Cardiac fibroblast (primary cell): ENCODE measurements around the gene OR10G2.

ENCODE experiments used
- DNase-seq, 2 donors: peaks; one replicate each; pipeline versions ENCODE4 v3.0.0 to v3.0.0-alpha.2; 2010; ENCODE audit warnings: low read depth in 2 of 2
- H3K4me3 ChIP-seq, 2 donors: replicated peaks in 1 of 2; 1 replicate in 1 of 2; 2 replicates in 1 of 2; pipeline ENCODE4 v1.5.1; 2011; ENCODE audit warnings: low read depth in 2 of 2, low read length in 2 of 2, mild to moderate bottlenecking in 2 of 2, moderate library complexity in 1 of 2
- TF ChIP-seq, protein P1 (sequence below): IDR thresholded peaks from one replicate; pipeline ENCODE4 v1.5.1; 2011; ENCODE audit warnings: low read depth, mild to moderate bottlenecking, low read length, inconsistent platforms

OR10G2 gene, protein sequence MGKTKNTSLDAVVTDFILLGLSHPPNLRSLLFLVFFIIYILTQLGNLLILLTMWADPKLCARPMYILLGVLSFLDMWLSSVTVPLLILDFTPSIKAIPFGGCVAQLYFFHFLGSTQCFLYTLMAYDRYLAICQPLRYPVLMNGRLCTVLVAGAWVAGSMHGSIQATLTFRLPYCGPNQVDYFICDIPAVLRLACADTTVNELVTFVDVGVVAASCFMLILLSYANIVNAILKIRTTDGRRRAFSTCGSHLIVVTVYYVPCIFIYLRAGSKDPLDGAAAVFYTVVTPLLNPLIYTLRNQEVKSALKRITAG

DNA sequence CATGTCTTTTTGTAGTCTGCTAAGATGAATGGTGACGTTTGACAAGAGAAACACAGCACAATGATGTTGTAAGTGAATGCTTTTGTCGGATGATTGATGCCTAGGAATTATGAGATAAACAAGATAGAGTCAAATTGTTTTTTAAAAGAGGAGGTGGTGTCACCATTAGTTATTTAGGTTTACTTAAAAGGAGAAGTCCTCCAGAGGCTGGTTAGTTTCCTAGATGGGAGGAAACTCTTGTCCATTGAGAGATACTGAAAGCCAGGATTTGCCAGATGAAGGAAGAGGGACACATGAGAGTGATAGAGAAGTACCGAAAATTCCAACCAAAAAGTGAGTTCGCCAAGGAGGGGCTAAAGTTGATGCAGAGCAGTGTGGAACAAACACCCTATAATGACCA is at the start of gene OR10G2:
Gene OR10G2, minus strand, starts transcription at position 101 of the 400 bp plus-strand sequence. Its CDS starts 98 bp downstream, at position 3.
- no peak within 1 kb of the TSS for H3K4me3 ChIP-seq
- TF ChIP-seq, protein P1, sequence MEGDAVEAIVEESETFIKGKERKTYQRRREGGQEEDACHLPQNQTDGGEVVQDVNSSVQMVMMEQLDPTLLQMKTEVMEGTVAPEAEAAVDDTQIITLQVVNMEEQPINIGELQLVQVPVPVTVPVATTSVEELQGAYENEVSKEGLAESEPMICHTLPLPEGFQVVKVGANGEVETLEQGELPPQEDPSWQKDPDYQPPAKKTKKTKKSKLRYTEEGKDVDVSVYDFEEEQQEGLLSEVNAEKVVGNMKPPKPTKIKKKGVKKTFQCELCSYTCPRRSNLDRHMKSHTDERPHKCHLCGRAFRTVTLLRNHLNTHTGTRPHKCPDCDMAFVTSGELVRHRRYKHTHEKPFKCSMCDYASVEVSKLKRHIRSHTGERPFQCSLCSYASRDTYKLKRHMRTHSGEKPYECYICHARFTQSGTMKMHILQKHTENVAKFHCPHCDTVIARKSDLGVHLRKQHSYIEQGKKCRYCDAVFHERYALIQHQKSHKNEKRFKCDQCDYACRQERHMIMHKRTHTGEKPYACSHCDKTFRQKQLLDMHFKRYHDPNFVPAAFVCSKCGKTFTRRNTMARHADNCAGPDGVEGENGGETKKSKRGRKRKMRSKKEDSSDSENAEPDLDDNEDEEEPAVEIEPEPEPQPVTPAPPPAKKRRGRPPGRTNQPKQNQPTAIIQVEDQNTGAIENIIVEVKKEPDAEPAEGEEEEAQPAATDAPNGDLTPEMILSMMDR = no peak

DNA sequence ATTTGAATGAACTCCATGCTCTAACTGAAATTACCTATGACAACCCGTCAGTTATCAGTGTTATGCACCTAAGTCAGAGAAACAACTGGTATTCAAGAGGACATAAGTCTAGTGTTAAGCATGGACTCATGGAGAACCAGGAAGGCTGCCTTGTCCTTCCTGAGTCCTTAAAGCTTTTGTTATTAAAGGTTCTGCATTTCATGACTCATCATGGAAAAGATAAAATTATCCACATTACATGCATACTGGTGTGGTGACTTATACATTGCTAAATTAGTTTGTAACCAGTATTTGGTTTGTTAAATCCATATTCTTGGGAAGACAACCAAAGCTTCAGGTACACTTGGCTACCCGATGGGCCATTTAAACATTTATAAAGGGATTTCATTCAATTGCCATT is 45.3 kb upstream of the OR10G2 start:
- DNase-seq = peak; percentile 1 to 74
- TF ChIP-seq, protein P1 = no peak
- no peak overlapping the region for H3K4me3 ChIP-seq

More for the DNA sequence above, at the start of gene OR10G2:
- DNase-seq = no peak

DNA sequence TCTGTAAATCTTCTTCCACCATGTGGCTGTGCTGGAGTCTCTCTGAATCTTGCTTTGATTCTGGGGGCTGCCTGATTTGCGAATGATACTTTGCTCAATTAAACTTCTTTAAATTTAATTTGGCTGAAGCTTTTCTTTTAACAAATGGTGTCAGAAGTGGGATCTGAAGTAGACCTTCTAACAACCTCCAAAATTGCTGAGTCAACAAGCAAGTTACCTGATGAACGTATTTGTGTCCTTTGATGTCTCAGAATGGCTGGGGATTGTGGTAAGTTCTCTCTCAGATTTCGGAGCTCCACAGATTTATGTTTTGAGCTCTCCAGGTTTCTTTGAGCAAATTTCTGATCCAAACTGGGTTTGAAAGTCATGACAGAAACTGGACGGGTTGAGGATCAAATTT is 40.8 kb upstream of the OR10G2 start:
- H3K4me3 ChIP-seq = no peak overlapping the region
- TF ChIP-seq, protein P1 = no peak
- no peak for DNase-seq

DNA sequence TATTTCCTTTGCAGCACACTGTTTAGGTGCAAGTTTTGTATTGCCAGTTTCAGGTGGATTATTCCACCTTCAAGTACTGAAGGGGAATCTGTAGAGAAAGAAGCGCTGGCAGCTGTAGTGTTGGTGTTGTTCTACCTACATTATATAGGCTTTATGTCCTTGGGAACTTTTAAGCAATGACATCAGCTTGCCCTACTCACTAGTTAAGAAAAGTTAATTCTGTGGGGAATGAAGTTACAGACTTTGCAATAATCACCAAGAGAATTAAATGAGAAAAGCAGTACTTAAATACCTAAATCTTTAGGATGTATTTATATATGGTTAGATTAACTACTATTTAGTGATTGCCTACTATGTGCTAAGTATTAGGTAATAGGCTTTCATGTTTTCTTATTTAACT is 39.0 kb upstream of the OR10G2 start, which contains the start of gene OR4E1:
Gene OR4E1, minus strand, starts transcription at position 101 of the 400 bp plus-strand sequence. CDS start 2,883 bp downstream, outside the sequence.
- no peak for DNase-seq
- no peak within 1 kb of the TSS for H3K4me3 ChIP-seq
- TF ChIP-seq, protein P1 = no peak

DNA sequence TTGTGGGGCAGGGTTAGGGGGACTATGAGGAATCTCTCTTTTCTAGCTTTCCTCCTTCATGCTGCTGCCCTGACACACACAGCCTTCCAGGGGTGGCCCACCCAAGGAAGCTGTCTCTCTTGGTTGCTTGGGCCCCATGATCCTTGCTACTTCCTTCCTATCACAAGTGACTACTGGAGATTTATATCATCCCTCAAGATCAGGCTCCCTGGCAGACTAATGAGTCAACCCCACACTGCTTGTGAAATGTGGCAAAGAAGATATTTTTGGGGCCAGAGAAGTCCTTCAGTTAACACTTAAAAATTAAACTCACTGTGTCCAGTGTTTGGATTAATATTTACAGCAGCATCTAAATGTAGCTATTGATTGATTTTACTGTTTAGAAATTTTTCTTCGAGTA is 37.4 kb upstream of the OR10G2 start:
- TF ChIP-seq, protein P1 = no peak
- DNase-seq = peak in 1 of 2 donors; percentile 45
- no peak overlapping the region for H3K4me3 ChIP-seq

DNA sequence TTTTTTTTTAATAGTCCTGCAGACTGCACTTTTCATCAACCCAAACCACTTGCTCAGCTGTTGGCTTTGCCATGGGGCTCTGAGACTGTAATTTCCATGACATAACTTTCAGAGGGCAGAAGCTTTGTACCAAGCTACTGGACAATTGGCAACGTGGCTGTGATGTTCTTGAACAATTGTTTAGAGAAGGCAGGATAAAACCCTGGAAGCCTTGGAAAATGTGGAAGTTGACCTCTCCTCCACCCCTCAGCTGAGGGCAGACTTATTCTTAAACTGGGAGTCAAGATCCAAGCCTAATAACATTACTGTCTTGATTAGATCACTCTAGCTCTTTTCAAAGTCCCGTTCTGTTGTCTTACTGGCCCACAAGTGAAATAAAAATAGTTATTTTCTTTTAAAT is 36.6 kb upstream of the OR10G2 start:
- H3K4me3 ChIP-seq = no peak overlapping the region
- no peak for DNase-seq
- TF ChIP-seq, protein P1 = no peak

DNA sequence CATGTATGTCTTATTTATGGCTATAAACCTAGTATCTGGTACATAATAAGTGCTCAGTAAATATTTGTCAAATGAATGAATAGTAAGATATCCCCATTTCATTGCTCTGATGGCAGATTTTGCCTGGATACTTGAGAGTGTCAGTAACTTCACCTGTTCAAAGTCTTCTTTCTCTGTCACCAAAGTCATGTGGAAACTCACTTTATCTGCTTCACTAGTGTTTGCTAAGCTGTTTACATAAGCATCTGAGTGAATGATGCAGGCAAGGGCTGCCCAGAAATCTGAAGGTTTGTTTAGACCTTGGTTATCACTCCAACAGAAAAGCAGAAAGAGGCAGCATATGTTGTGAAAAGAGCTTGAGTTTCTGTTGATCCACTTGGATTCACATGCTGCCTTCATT is 34.5 kb upstream of the OR10G2 start:
- no peak overlapping the region for H3K4me3 ChIP-seq
- no peak for DNase-seq
- TF ChIP-seq, protein P1 = no peak
